Vagina (tissue), 2 donors: ENCODE measurements around the gene C3orf20.

Experiments used
- CTCF ChIP-seq, 3 experiments: fragments of 450-650 bp in 2 of 3; fragments of 200-600 bp in 1 of 3; sonication (generic) in 1 of 3; IDR thresholded peaks; one replicate each; pipeline ENCODE4 v1.5.1; 2017 to 2019; ENCODE audit warnings: antibody characterized with exemption in 3 of 3, mild to moderate bottlenecking in 2 of 3, moderate library complexity in 2 of 3
- POLR2A ChIP-seq, 2 donors: fragments of 450-650 bp; IDR thresholded peaks; one replicate each; pipeline ENCODE4 v1.6.1; 2017; ENCODE audit warnings: antibody characterized with exemption in 2 of 2, mild to moderate bottlenecking in 2 of 2, moderate library complexity in 2 of 2

GRCh38 chr3:14684447-14684846, 9.5 kb downstream of the C3orf20 start:
- TF ChIP-seq POLR2A (IDR thresholded peaks at IDR 0.05) (no peak), CTCF (IDR thresholded peaks at IDR 0.05) (no peak)
